CD14-positive monocyte (primary cell): Measurements from ENCODE around the gene KRTAP19-2. TPM values are rescaled to one million over a fixed set of nuclear protein-coding genes. Genes with fewer than 3 reads are reported as not detected.

Experiments
- DNase-seq, 3 donors: peaks; one replicate each; pipeline ENCODE4 v3.0.0-alpha.2; 2011 to 2022
- H2AFZ ChIP-seq: 2 replicates; pipeline ENCODE4 v1.6.0; 2012; ENCODE audit warnings: mild to moderate bottlenecking, low read depth, low read length, inconsistent platforms; ENCODE audit not compliant: insufficient read depth, poor library complexity, severe bottlenecking
- H3K27ac ChIP-seq, 2 donors: 1 replicate in 1 of 2; 2 replicates in 1 of 2; pipeline ENCODE4 v1.5.1; 2012 to 2013; ENCODE audit warnings: low read length in 2 of 2, control low read depth in 1 of 2, inconsistent platforms in 1 of 2, low read depth in 1 of 2, mild to moderate bottlenecking in 1 of 2
- H3K27me3 ChIP-seq, 2 donors: one replicate each; pipeline versions ENCODE4 v1.6.0 to v1.6.1; 2011 to 2013; ENCODE audit warnings: low read length in 2 of 2; ENCODE audit not compliant: control insufficient read depth in 2 of 2, insufficient read depth in 2 of 2
- H3K36me3 ChIP-seq, 2 donors: replicated peaks in 1 of 2; 1 replicate in 1 of 2; 2 replicates in 1 of 2; pipeline versions ENCODE4 v1.5.1 to v1.6.1; 2012 to 2013; ENCODE audit warnings: low read length in 2 of 2, control low read depth in 1 of 2, inconsistent platforms in 1 of 2, mild to moderate bottlenecking in 1 of 2; ENCODE audit not compliant: insufficient read depth in 2 of 2, control insufficient read depth in 1 of 2
- H3K4me1 ChIP-seq, 2 donors: 1 replicate in 1 of 2; 2 replicates in 1 of 2; pipeline versions ENCODE4 v1.5.1 to v1.6.1; 2012 to 2013; ENCODE audit warnings: low read length in 2 of 2, control low read depth in 1 of 2, inconsistent platforms in 1 of 2, mild to moderate bottlenecking in 1 of 2, moderate library complexity in 1 of 2; ENCODE audit not compliant: insufficient read depth in 2 of 2, control insufficient read depth in 1 of 2
- H3K4me2 ChIP-seq: replicated peaks from 2 replicates; pipeline ENCODE3; 2012; ENCODE audit warnings: low read length, moderate library complexity, mild to moderate bottlenecking; ENCODE audit not compliant: poor library complexity, severe bottlenecking; ENCODE audit errors: extremely low read depth
- H3K4me3 ChIP-seq, 3 experiments: fragments of 200-600 bp in 1 of 3; sonication (generic) in 1 of 3; replicated peaks in 1 of 3; 1 replicate in 2 of 3; 2 replicates in 1 of 3; pipeline ENCODE4 v1.5.1; 2011 to 2013; ENCODE audit warnings: low read length in 3 of 3, mild to moderate bottlenecking in 3 of 3, control low read depth in 2 of 3, low read depth in 2 of 3, inconsistent platforms in 1 of 3, moderate library complexity in 1 of 3
- H3K79me2 ChIP-seq: 2 replicates; pipeline ENCODE4 v1.6.0; 2012; ENCODE audit warnings: mild to moderate bottlenecking, control low read depth, inconsistent platforms, low read length, moderate library complexity; ENCODE audit not compliant: insufficient read depth
- H3K9ac ChIP-seq: 2 replicates; pipeline ENCODE4 v1.6.0; 2017; ENCODE audit warnings: low read length, mild to moderate bottlenecking; ENCODE audit not compliant: insufficient read depth, poor library complexity, severe bottlenecking
- H3K9me3 ChIP-seq, 2 donors: replicated peaks in 1 of 2; 1 replicate in 1 of 2; 2 replicates in 1 of 2; pipeline versions ENCODE4 v1.5.1 to v1.6.1; 2012 to 2013; ENCODE audit warnings: low read length in 2 of 2, control low read depth in 1 of 2; ENCODE audit not compliant: control insufficient read depth in 1 of 2, insufficient read depth in 1 of 2
- H4K20me1 ChIP-seq: 2 replicates; pipeline ENCODE4 v1.6.0; 2012; ENCODE audit warnings: mild to moderate bottlenecking, low read length, control low read depth, moderate library complexity; ENCODE audit not compliant: insufficient read depth
- H3K27ac Mint-ChIP-seq, 7 donors: one replicate each; pipeline ENCODE4 v1.8.0; 2020; ENCODE audit warnings: mild to moderate bottlenecking in 7 of 7, mixed read lengths in 7 of 7, moderate library complexity in 6 of 7, inconsistent platforms in 2 of 7
- H3K27me3 Mint-ChIP-seq, 3 donors: one replicate each; pipeline ENCODE4 v1.8.0; 2021 to 2022; ENCODE audit warnings: low read depth in 3 of 3, mild to moderate bottlenecking in 3 of 3, mixed read lengths in 3 of 3, moderate library complexity in 3 of 3, inconsistent platforms in 1 of 3
- H3K36me3 Mint-ChIP-seq, 2 donors: one replicate each; pipeline ENCODE4 v1.8.0; 2020; ENCODE audit warnings: mixed read lengths in 2 of 2, inconsistent platforms in 1 of 2, mild to moderate bottlenecking in 1 of 2
- H3K4me1 Mint-ChIP-seq: one replicate; pipeline ENCODE4 v1.8.0; 2020; ENCODE audit warnings: mild to moderate bottlenecking, mixed read lengths
- H3K4me3 Mint-ChIP-seq, 2 donors: one replicate each; pipeline ENCODE4 v1.8.0; 2020; ENCODE audit warnings: mild to moderate bottlenecking in 2 of 2, mixed read lengths in 2 of 2, moderate library complexity in 1 of 2
- H3K9me3 Mint-ChIP-seq, 7 donors: one replicate each; pipeline ENCODE4 v1.8.0; 2020 to 2022; ENCODE audit warnings: mixed read lengths in 7 of 7, mild to moderate bottlenecking in 6 of 7, moderate library complexity in 6 of 7, inconsistent platforms in 2 of 7
- CTCF ChIP-seq: fragments of 200-600 bp; IDR thresholded peaks from one replicate; pipeline ENCODE4 v1.8.0; 2022; ENCODE audit warnings: antibody characterized with exemption, mild to moderate bottlenecking
- WGBS: methylation state at CpG from one replicate; pipeline ENCODE4 v1.1.5; 2013; ENCODE audit warnings: missing lambda C conversion rate; ENCODE audit not compliant: insufficient coverage; 5-methylcytosine and 5-hydroxymethylcytosine counted together
- intact Hi-C, 2 donors: fragments of 100-400 bp; cut with micrococcal nuclease; formaldehyde crosslinking; loops; one replicate each; pipeline versions ENCODE4 v1.15.0 to v1.15.1; 2023
- polyA plus RNA-seq, 3 donors: library from polyadenylated mRNA; depleted of rRNA in 1 of 3; unstranded in 2 of 3; stranded (reverse) in 1 of 3; fragments of 300-500 nt in 2 of 3; fragments of >200 nt in 1 of 3; fragmentation: Illumina TruSeq in 2 of 3; gene quantifications; 1 replicate in 2 of 3; 2 replicates in 1 of 3; pipeline ENCODE4 v1.2.3, GENCODE V29; 2012 to 2021

Gene KRTAP19-2
- polyA plus RNA-seq, 3 donors: not detected

DNA sequence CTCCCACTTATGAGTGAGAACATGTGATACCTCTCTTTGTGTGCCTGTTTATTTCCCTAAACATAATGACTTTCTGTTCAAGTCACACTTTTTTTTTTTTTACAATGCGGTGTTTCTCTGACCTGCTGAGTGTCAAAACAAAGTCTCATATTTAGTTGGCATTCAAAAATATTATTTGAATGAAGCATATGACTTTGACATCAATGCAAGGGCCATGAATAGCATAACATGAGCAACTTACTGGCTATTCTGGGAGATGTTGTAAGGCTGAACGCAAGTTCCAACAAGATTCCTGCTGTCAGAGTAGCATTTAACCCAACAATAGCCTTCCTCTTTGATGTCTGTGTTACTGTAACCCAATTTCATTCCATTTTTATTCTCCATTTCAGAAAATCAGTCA lies 5.1 kb downstream of the KRTAP19-2 start:
- no peak overlapping the region for H3K9ac ChIP-seq
- H3K79me2 ChIP-seq: no peaks in the 10 kb centered on the region
- Mint-ChIP-seq H3K4me1 (no peaks in the 10 kb centered on the region), H3K27me3 (no peaks in the 10 kb centered on the region), H3K36me3 (no peaks in the 10 kb centered on the region), H3K9me3 (peaks cover 3 to 18% (median 13%) of the 10 kb centered on the region in 7 donors), H3K4me3 (no peak overlapping the region), H3K27ac (no peak overlapping the region)
- no peaks in the 10 kb centered on the region for H3K36me3 ChIP-seq
- intact Hi-C loops: no loop called here
- H3K4me2 ChIP-seq: no peak overlapping the region
- DNase-seq: no peak
- peaks cover 17% of the 10 kb centered on the region in 2 donors for H3K9me3 ChIP-seq
- no CpG with 5 or more reads among the region's 2 CpGs for WGBS
- TF ChIP-seq CTCF: no peak
- H3K4me3 ChIP-seq: no peak overlapping the region
- no peaks in the 10 kb centered on the region for H3K27me3 ChIP-seq
- no peak overlapping the region for H2AFZ ChIP-seq
- H4K20me1 ChIP-seq: no peaks in the 10 kb centered on the region
- no peaks in the 10 kb centered on the region for H3K4me1 ChIP-seq
- H3K27ac ChIP-seq: no peak overlapping the region

- Histone ChIP-seq H3K27me3 (no peaks in the 10 kb centered on the region), H3K4me2 (no peak within 1 kb of the TSS), H3K9ac (no peak within 1 kb of the TSS), H4K20me1 (no peaks in the 10 kb centered on the region), H3K79me2 (no peaks in the 10 kb centered on the region), H3K9me3 (peaks cover under 1 to 5% of the 10 kb centered on the region in 2 donors), H3K27ac (no peak within 1 kb of the TSS), H3K36me3 (no peaks in the 10 kb centered on the region), H2AFZ (no peak within 1 kb of the TSS), H3K4me3 (no peak within 1 kb of the TSS), H3K4me1 (no peaks in the 10 kb centered on the region)
- no peak within 1 kb of the TSS for H3K4me3 Mint-ChIP-seq
- TF ChIP-seq CTCF: no peak
- no peaks in the 10 kb centered on the region for H3K4me1 Mint-ChIP-seq
- peaks cover 0 to 3% (median 0%) of the 10 kb centered on the region in 7 donors for H3K9me3 Mint-ChIP-seq
- WGBS: 94% methylated on average over 3 of the region's 7 CpGs
- H3K27ac Mint-ChIP-seq: no peak within 1 kb of the TSS
- no peaks in the 10 kb centered on the region for H3K36me3 Mint-ChIP-seq
- intact Hi-C loops: no loop called here
- DNase-seq: no peak
- no peaks in the 10 kb centered on the region for H3K27me3 Mint-ChIP-seq
Measured at GRCh38 chr21:30480145-30480544, 7.1 kb downstream of the KRTAP19-2 start, which contains the start of gene KRTAP19-1. TSS of gene KRTAP19-1 (minus strand) at chr21:30480367. CDS start at chr21:30480317, 50 bp downstream.
